GM19239 (cell line): ENCODE results near the gene NUP210.
"Not testable (repeated sequence)": the region's sequence is repeated elsewhere in the genome, so short reads cannot be mapped to it uniquely, and the experiment has no call there.

Experiments
- DNase-seq: peaks from one replicate; pipeline ENCODE4 v3.0.0; 2011; ENCODE audit warnings: low spot score; ENCODE audit not compliant: insufficient read length
- FAIRE-seq: peaks from 2 replicates; lab custom pipeline; 2011; peaks lifted over from hg19 to GRCh38; lab: Jason Lieb, UNC

The NUP210 gene

DNA sequence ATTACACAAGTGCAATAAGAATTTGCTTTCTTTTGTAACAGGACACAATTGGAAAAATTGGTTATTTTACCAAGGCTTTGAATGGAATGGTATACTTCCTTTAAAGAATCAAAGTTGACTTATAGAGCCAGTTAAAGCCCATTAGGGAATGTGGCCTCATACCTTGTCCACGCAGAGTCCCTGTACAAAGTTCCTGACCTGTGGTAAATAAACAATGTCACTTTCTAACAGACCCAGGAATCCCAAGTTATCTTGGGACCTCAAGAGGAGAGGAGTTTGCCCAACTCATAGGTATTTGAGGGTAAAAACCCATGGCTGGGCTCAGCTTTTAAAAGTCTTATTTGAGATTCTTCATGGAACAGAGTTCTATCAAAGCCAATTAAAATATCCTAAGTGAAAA is 12.0 kb upstream of the NUP210 start:
- FAIRE-seq (no peak), DNase-seq (no peak)

DNA sequence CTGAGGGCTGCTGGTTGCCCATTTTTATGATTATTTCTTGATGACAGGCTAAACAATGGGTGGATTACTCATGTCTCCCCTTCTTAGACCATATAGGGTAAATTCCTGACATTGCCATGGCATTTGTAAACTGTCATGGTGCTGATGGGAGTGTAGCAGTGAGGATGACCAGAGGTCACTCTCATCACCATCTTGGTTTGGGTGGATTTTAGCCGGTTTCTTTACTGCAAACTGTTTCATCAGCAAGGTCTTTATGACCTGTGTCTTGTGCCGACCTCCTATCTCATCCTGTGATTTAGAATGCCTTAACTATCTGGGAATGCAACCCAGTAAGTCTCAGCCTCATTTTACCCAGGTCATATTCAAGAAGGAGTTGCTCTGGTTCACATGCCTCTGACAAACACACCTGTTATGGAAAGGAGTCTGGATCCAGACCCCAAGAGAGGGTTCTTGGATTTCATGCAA is 10.3 kb upstream of the NUP210 start:
- not testable (repeated sequence) for FAIRE-seq, DNase-seq

DNA sequence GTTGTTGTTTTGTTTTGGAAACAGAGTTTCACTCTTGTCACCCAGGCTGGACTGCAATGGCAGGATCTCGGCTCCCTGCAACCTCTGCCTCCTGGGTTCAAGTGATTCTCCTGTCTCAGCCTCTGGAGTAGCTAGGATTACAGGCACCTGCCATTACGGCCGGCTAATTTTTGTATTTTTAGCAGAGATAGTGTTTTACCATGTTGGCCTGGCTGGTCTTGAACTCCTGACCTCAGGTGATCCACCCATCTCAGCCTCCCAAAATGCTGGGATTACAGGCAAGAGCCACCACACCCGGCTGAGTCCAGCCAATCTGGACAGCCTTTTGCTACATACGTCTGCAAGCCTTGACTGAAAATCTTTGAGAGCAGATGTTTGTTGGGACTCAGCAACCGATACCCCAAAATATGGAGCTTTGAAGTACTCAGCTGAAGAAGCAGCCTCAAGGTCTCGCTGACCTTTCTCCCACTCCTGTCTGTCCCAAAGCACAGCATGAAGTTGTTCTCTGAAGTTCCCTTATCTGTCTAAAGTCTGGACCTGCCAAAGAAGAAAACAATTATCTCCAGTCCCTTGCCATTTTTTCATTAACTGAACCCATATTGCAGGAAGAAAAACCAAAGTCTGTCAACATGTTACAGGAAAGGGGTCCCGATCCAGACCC is 9.6 kb upstream of the NUP210 start:
- no peak for DNase-seq
- no peak for FAIRE-seq

DNA sequence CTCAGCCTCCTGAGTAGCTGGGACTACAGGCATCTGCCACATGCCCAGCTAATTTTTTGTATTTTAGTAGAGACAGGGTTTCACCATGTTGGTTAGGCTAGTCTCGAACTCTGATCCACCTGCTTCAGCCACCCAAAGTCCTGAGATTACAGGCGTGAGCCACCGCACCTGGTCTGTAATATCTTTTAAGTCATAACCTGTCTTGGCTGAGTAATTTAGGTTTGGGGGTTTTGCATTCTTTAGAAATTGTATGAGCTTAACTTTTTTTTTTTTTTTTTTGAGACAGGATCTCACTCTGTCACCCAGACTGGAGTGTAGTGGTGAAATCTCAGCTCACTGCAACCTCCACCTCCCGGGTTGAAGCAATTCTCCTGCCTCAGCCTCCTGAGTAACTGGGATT is 8.6 kb upstream of the NUP210 start:
- not testable (repeated sequence) for DNase-seq, FAIRE-seq

DNA sequence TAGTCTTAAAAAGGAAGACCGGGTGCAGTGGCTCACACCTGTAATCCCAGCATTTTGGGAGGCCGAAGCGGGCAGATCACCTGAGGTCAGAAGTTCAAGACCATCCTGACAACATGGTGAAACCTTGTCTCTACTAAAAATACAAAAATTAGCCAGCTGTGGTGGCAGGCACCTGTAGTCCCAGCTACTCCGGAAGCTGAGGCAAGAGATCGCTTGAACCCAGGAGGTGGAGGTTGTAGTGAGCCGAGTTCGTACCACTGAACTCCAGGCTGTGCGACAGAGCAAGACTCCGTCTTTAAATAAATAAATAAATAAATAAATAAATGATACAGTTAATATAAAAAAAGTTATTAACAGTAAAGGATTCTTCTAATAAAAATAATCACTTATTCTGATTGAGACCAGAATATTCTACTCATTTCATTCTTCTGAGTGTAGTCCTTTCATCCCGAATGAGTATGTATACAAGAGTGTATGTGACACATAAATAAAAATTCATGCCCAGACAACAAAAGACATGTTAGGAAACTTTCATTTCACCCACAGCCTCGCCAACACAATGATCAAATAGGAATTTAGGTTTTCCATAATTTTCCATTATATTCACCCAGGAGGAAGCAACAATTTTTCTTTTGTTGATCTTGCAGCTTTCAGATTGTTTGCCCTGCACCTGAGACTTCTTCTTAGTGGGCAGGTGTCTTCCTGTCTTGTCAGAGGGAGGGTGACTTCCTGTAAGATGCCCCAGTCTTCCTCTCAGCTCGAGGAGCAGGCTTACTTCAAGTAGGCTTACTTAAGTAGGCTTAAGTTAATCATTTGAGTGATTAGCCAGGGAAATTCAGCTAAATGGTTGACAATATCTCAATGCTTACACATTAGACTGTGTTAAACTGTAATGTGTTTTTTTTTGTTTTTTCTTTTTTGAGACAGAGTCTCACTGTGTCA is 7.8 kb upstream of the NUP210 start:
- FAIRE-seq: peak; percentile 31
- no peak for DNase-seq

DNA sequence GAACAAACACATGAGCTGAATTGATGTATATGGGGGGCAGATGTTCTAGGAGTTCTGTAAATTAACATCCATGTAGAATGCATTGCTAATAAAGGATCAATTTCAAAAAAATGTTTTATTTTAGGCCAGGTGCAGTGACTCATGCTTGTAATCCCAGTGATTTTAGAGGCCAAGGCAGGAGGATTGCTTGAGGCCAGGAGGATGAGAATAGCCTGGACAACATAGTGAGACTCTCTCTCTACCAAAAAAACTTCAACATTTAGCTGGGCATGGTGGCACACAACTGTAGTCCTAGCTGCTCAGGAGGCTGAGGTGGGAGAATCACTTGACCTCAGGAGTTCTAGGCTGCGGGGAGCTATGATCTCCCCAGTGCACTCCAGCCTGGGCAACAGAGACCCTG is 6.5 kb upstream of the NUP210 start:
- no peak for FAIRE-seq
- DNase-seq: no peak

DNA sequence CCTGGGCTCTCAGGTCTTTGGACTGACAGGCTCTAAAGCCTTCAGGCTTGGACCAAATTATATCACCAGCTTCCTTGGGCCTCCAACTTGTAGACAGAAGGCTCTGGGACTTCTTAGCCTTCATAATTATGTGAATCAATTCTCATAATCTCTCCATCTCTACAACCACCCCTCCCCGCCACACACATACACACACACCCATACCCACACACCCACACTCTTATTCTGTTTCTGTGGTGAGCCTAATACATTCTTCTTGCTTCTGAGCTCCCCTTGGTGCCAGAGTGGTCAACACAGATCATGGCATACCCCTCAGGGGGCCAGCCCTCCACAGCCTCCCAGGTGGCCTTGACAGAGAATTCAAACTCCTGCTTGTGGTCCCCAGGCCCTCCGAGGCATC is 5.6 kb upstream of the NUP210 start:
- DNase-seq: no peak
- FAIRE-seq: no peak

DNA sequence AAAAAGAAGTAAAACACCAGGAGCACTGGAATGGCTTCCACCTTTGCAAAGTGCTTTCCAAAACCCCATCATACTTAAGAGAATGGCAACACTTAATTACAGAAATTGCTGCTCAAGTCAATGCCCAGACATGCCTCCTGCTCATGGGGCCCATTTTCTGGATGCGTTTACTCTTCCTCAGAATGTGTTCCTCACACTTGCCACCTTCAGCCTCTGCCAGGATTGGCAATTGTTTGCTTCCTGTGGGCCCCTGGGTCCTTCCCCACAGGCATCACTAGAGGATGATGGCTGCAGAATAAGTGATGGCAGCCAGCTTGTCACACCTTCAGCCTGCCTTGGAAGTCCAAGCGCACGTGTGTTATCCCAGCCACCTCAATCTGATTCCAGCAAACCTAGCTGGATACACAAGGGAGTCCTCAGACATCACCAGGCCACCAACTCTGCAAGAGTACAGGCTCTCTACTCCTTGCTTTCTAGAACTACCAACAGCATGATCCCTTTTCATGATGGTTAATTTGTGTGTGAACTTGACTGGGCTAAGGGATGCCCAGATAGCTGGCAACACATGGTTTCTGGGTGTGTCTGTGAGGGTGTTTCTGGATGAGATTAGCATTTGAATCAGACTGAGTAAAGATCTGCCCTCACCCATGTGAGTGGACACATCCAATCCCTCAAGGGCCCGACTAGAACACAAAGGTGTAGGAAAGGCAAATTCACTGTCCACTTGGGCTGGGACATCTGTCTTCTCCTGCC is 4.9 kb upstream of the NUP210 start:
- FAIRE-seq: no peak
- no peak for DNase-seq

DNA sequence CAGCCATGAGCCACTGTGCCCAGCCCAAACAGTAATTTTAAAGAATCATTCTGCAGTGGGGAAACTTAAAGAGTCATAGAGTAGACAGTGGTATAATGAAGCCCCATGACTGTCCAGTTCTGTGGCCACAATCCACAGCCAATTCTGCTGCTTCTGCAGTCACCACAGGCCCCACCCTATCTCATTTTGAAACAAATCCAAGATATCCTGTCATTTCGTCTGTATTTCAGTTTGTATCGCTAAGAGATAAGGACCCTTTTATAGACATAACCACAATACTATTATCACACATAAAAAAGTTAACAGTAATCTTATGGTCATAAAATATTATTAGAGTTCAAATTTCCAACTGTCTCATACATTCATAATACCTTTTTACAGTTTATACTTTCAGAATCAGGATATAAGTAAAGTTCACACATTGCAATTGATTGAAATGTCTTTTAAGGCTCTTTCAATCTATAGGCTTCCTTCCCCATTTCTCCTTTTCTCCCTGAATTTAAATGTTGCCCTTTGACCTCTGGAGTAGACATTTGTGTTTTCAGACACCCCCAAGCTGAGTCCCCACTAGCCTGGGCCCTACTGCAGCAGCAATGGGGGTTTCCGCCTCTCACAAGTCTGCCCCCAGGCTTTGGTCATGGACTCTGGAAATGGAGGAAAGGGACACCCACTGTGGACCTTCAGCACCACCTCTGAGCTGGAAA is 4.2 kb upstream of the NUP210 start:
- DNase-seq: no peak
- FAIRE-seq: no peak

DNA sequence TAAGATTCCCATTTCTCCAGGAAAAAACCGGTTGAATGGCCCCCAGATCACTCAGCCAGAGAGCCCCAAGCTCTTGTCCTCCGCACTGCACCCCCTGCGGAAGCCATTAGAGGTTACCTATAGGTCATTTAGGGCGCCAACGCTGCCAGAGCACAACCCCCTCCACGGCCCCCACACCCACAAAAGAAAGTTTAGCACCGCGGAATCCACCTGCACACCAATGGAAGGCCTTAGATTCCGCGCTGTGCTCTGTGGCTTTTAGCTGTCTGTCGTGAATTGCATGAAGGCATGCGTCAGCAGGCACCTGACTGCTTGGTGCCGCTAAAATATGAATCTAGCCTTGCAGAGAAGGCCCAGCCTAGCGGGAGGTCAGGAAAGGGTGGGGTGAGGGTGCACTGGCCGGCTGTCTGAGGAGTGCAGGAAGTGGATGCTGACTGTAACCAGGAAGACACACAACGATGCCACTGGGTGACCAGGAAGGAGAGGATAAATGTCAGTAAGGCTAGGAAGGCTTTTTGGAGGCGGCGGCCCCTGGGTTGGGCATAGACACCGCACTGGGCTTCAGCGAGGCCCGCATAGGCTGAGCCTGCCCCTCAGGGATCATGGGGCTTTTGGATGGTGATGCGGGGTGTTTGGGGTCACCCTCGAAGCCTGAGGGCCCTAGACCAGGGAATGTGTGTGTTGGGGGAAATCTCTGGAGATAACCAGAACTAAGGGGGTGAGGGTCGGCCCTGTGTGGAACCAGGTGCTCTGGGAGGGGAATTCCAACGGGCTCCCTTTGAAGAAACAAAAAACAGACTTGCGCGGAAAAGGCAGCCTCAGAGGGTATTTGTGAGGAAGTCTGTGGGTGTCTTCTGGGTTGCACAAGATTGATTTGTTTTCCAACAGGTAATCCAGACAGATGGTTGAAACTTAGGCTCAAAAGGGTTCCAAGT is 976 bp upstream of the NUP210 start:
- peak; percentile 31 for DNase-seq

DNA sequence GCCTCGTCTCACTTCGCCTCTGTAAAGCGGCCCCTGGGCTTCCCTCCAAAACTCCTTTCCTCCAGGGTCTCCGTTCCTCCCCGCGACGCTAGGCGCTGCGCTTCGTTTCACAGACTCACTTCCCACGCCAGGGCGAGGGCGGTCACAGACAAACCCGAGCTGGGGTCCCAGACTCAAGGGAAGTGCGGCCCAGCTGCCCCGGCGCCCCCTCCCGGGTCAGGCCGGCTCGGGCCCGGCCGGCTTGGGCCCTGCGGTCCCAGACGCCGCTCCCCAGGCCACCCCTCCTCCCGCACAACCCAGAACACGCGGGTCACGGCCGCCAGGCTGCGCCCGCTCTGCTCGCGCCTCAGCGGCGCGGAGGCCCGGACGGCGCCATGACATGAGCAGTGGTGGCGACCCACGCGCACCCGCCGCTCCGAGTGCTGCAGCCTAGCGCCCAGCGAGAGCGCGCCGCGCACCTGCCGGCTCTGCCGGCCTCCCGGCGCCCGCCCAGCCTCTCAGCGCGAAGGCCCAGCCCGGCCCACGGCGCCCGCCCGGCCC is 547 bp downstream of the NUP210 start:
- DNase-seq (peak; percentile 61), FAIRE-seq (no peak)

More for the DNA sequence above, 976 bp upstream of the NUP210 start:
- peak; percentile 69 for FAIRE-seq

DNA sequence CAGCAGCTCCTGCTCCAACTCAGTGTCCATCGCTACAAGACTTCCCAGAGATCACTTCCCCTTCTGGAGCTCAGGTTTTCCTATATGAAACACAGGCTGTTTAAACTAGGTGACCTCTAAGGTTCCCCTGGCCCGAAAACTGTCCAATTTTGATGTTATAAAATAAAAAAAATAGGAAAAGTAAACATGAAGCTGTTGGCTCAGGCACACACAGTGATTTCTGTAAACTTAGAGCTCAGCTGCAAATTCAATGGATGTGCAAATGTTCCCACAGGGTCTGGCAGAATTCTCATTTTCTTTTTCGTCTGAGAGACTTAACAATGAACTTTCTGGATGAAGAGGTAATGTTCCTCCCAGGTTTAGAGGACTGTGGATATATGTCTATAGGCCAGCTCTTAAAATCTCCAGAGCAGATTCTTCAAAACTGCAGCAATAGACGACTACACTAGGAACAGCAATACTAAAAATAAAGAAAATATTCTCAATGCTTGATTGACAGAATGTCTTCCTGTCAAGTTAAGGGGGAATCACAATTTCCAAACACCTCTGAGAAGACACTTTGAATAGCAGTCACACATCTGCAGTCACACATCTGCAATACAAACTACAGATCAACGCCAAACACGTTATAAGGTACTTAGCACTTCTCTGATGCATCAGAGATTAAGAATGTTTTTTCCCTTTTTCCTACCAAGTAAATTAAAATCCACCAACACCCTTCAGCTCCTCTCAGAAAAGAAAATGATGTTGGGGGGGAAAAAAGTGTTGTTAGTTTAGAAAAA is 2.8 kb downstream of the NUP210 start:
- peak; percentile 67 for FAIRE-seq
- DNase-seq: no peak

DNA sequence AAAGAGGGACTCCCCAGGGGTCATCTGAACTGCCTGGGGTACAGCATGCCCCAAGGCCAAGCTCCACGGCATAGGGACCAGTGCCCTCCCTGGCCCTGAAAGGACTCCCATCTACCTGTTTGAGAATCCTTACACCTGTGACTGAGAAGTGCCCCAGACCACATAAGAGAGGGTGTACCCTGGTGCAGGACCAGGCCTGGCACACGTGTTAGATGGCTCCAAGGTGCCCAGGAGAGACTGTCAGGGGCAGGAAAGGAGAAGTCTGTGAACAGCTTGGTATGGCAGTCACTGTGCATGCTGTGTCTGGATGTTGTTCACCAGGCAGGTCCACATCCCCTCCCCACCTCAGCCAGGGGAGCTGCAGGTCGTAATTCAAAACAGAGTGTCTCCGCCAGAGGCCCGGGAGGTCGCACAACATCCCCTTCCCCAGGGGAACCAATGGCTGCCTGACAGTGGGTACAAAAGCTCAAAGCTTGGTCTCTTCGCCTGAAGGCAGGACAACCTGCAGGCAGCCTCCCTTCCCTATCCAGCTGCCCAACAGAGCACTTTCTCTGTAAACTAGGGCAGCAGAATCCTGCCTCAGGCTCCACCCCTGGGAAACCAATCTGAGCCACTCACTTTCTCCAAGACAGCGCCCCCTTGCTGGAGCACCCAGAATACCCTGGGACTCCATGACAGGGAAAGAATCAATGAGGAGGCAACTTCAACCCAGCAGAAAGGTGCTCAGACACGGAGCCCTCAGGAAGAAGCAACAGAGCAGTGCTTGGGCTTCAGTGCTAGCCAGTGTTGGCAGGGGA is 3.9 kb downstream of the NUP210 start:
- FAIRE-seq (no peak), DNase-seq (no peak)

DNA sequence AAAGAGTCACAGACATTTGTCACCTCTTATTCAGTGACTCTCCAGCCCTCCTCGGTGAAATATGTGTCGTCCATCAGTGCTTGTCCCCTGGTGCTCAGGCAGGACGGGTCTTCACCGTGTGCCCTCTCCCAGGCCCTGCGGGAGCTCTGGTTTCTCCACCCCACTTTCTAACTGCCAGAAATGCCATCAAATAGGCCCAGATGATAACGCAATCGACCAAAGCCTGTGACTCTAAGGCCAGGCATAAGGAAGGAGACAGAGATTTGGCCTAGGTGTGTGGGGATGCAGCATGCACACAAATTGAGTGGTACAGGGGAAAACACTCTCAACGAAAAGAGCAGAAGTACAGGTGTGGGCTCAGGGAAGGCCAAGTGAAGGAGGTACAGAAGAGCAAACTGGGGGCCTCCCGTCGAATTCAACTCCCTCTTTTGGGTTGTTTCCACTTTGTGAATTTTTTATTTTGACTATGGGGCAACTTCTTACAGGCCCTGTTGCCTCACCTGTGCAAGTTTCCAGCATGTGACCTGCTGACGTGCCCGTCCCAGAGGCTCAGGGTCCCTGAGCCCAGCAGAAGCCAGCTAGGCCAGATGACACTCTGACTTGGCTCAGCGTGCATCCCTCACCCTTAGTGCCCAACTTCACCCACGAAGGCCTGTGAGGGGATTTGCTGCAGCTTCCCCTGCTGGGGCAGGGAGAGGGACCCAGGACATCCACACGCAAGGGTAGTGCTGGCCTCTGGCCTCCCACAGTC is 4.7 kb downstream of the NUP210 start:
- FAIRE-seq: no peak
- DNase-seq: no peak

DNA sequence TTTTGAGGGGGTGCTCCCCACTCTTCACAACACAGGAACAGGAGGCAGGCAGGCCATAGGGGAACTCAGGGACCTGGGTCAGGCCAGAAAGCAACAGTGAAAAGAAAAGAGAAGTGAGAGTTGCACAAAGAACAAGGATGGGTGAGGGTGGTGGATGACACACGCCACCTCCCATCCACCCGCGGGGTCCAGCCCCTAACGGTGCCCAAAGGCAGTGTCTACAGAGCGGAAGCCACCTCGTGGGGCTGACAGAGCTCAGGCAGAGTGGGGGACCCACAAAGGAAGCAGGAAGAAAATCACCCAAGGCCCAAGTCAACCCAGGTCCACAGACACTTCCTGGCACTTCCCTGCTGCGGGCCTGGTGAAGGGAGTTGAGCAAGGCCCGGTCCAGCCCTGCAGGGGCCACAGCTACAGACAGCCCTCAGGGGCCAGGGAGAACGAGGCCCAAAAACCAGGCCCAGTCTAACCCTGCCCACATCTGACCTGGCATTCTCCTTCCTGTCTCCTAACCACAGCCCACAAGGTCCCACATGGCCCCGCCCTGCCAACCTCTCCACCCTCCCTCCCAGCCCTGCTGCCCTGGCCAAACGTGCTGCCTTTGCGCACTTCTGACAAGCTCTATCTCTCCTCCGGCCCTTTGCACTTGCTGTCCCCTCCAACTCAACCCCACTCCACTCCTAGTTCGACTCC is 5.9 kb downstream of the NUP210 start:
- DNase-seq (peak; percentile 87), FAIRE-seq (peak; percentile 94)
